Measurements from ENCODE around the gene TDRD7.

The TDRD7 gene

DNA sequence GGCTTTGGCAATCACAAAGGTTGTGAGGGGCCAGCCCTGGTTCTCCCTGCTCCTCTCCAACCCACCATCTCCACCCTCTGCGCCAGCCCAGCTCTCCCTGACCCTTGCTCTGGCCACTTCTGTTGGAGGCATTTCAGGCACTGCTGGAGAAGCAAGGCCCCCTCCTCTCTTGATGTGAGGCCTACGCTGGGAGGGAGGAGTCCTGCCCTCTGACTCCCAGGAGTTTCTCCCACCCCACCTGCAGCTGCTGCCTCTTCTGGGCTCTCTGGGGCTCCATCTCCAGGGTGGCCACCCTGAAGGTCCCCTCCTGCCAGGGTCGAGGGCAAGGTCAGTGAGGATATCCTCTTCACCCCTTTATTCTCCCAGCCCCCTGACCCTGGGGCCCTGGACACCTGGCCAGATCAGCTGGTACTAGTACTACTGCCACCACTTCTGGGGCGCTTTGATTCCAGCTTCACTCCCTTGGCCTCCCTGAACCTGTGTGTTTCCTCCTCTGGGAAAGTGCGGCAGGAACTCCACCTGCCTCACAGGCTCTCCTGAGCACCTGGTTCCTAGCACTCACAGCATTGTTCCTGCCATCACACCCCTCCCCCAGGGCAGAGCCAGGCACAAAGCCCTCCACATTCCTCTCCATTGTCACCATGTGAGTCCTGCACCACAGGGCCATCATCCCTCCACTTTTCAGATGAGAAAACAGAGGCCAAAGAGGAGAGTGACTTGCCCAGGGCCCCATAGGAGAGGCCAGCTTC lies 23.8 kb upstream of the TDRD7 start:
- TF ChIP-seq, protein P1, sequence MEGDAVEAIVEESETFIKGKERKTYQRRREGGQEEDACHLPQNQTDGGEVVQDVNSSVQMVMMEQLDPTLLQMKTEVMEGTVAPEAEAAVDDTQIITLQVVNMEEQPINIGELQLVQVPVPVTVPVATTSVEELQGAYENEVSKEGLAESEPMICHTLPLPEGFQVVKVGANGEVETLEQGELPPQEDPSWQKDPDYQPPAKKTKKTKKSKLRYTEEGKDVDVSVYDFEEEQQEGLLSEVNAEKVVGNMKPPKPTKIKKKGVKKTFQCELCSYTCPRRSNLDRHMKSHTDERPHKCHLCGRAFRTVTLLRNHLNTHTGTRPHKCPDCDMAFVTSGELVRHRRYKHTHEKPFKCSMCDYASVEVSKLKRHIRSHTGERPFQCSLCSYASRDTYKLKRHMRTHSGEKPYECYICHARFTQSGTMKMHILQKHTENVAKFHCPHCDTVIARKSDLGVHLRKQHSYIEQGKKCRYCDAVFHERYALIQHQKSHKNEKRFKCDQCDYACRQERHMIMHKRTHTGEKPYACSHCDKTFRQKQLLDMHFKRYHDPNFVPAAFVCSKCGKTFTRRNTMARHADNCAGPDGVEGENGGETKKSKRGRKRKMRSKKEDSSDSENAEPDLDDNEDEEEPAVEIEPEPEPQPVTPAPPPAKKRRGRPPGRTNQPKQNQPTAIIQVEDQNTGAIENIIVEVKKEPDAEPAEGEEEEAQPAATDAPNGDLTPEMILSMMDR (conservative IDR thresholded peaks at IDR 0.05) = no peak
- H3K27ac ChIP-seq = no peak overlapping the region

DNA sequence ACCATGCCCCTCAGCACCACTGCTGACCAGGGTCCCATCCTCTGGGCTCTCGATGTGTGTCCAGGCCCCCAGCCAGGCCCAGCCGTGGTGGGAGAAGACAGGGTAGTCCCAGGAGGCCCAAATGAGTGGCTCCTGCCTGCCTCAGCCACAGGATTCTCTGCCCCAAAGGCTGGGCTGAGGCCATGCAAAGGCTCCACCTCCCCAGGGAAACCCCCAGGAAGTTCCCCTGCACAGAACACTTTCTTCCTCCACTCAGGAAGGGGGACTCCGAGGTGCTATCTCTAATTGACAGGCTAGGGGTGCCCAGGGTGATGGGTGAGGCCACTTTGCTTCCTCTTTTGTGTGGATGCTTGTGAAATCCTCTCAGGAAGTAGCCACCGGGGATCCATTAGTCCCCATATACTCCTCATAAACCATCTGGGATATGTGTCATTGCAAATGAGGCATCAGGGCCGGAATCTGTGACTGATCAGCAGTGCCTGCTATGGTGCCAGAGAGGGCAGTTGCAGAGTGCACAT lies 23.1 kb upstream of the TDRD7 start:
- H3K27ac ChIP-seq = no peak overlapping the region
- TF ChIP-seq, protein P1 (conservative IDR thresholded peaks at IDR 0.05) = no peak

DNA sequence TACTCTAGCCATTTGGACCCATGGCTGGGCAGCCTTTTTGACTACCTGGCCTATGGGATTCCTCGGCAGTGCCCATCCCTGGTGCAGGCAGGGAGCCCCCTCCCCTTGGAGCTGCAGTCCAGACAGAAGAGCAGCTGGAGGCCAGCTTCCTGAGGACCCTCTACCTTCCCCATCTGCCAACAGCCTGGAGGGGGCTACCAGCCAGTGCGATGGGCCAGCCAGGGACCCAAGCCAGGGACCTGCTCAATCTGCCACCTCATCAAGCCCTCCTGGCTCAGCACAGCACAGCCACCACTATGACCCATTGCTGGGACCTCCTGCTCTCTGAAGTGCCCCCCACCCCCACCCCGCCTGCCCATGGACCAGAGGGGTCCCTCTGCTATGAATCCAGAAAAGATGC lies 22.6 kb upstream of the TDRD7 start:
- no peak overlapping the region for H3K27ac ChIP-seq
- TF ChIP-seq, protein P1 (conservative IDR thresholded peaks at IDR 0.05) = no peak

GRCh38 chr9:97390791-97391406 lies 21.0 kb upstream of the TDRD7 start:
- no peak overlapping the region for H3K27ac ChIP-seq
- TF ChIP-seq, protein P1 (conservative IDR thresholded peaks at IDR 0.05) = no peak

GRCh38 chr9:97394881-97395280 lies 17.0 kb upstream of the TDRD7 start:
- TF ChIP-seq, protein P1 (conservative IDR thresholded peaks at IDR 0.05) = no peak
- H3K27ac ChIP-seq = no peak overlapping the region

GRCh38 chr9:97395745-97396144 lies 16.2 kb upstream of the TDRD7 start:
- TF ChIP-seq, protein P1 (conservative IDR thresholded peaks at IDR 0.05) = no peak

DNA sequence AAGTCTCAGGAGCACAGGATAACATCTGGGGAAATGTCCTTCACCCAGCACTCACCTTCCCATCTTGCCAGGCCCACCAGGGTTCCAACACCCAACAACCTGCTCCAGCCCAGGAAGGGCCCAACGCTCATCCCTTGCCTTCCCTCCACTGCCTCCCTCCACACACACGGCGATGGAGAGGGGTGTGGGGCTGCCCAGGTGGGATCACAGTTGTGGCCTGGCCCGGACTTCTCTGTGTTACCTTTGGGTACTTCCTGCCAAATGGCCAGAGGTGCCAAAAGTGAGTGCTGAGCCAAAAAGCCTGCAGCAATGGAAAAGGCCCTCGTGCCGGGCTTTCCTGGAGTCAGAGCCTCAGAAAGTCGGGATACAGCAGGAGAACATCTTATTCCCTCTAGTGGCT lies 15.6 kb upstream of the TDRD7 start:
- TF ChIP-seq, protein P1 (conservative IDR thresholded peaks at IDR 0.05) = no peak
- no peak overlapping the region for H3K27ac ChIP-seq

More at GRCh38 chr9:97395745-97396144, 16.2 kb upstream of the TDRD7 start:
- no peak overlapping the region for H3K27ac ChIP-seq
